Neural progenitor cell (in vitro differentiated cells): Measurements from ENCODE around the gene MLYCD. TPM values are rescaled to one million over a fixed set of nuclear protein-coding genes. Genes with fewer than 3 reads are reported as not detected.

Experiments used
- DNase-seq: peaks from one replicate; pipeline ENCODE4 v3.0.0-alpha.2; 2016; ENCODE audit warnings: low spot score
- H2AFZ ChIP-seq: fragments of 200-600 bp; sonication (generic); replicated peaks from 2 replicates; pipeline ENCODE4 v1.6.1; 2016; ENCODE audit warnings: antibody characterized with exemption
- H3F3A ChIP-seq: fragments of 200-600 bp; sonication (generic); 2 replicates; pipeline ENCODE4 v1.6.1; 2016; ENCODE audit warnings: antibody characterized with exemption, low read depth
- H3K27ac ChIP-seq: fragments of 200-600 bp; sonication (generic); 2 replicates; pipeline ENCODE4 v1.5.1; 2016; ENCODE audit warnings: mild to moderate bottlenecking
- H3K27me3 ChIP-seq: fragments of 200-600 bp; sonication (generic); 2 replicates; pipeline ENCODE4 v1.6.1; 2016; ENCODE audit warnings: mild to moderate bottlenecking, moderate library complexity
- H3K36me3 ChIP-seq: fragments of 200-600 bp; sonication (generic); 2 replicates; pipeline ENCODE4 v1.5.1; 2016
- H3K4me1 ChIP-seq: fragments of 200-600 bp; sonication (generic); 2 replicates; pipeline ENCODE4 v1.6.1; 2016; ENCODE audit warnings: mixed run types
- H3K4me2 ChIP-seq: fragments of 200-600 bp; sonication (generic); 2 replicates; pipeline ENCODE4 v1.6.1; 2016
- H3K4me3 ChIP-seq: fragments of 200-600 bp; sonication (generic); 2 replicates; pipeline ENCODE4 v1.5.1; 2016
- H3K79me2 ChIP-seq: fragments of 200-600 bp; sonication (generic); 2 replicates; pipeline ENCODE4 v1.6.1; 2016; ENCODE audit warnings: low read depth
- H3K9ac ChIP-seq: fragments of 200-600 bp; sonication (generic); 2 replicates; pipeline ENCODE4 v1.6.1; 2016
- H3K9me3 ChIP-seq: fragments of 200-600 bp; sonication (generic); 2 replicates; pipeline ENCODE4 v1.5.1; 2016; ENCODE audit warnings: low read depth
- H4K20me1 ChIP-seq: fragments of 200-600 bp; sonication (generic); 2 replicates; pipeline ENCODE4 v1.6.1; 2016; ENCODE audit warnings: low read depth
- H3K27ac Mint-ChIP-seq: 3 replicates; pipeline ENCODE4 v1.8.0; 2021; ENCODE audit warnings: mixed read lengths
- H3K27me3 Mint-ChIP-seq: 2 replicates; pipeline ENCODE4 v1.8.0; 2022; ENCODE audit warnings: low read depth, mild to moderate bottlenecking, inconsistent platforms, moderate library complexity, mixed read lengths; ENCODE audit not compliant: insufficient read depth
- H3K36me3 Mint-ChIP-seq: 3 replicates; pipeline ENCODE4 v1.8.0; 2021; ENCODE audit warnings: mixed read lengths
- H3K4me1 Mint-ChIP-seq: 3 replicates; pipeline ENCODE4 v1.8.0; 2021; ENCODE audit warnings: mixed read lengths
- H3K4me3 Mint-ChIP-seq: 3 replicates; pipeline ENCODE4 v1.8.0; 2021; ENCODE audit warnings: mild to moderate bottlenecking, moderate library complexity, mixed read lengths
- H3K9me3 Mint-ChIP-seq: 3 replicates; pipeline ENCODE4 v1.8.0; 2020; ENCODE audit warnings: mixed read lengths
- CTCF ChIP-seq: fragments of 200-600 bp; sonication (generic); IDR thresholded peaks from 2 replicates; pipeline ENCODE4 v1.5.1; 2017; ENCODE audit warnings: antibody characterized with exemption, mild to moderate bottlenecking
- EZH2 ChIP-seq: fragments of 200-600 bp; sonication (generic); IDR thresholded peaks from 2 replicates; pipeline ENCODE4 v1.6.1; 2017; ENCODE audit warnings: antibody characterized with exemption, mild to moderate bottlenecking, moderate library complexity
- EZH2phosphoT487 ChIP-seq: fragments of 200-600 bp; sonication (generic); IDR thresholded peaks from 2 replicates; pipeline ENCODE4 v1.6.1; 2017; ENCODE audit warnings: antibody characterized with exemption
- total RNA-seq: library from RNA; depleted of rRNA; stranded (reverse); fragments of >200 nt; gene quantifications from 2 replicates; pipeline ENCODE4 v1.2.3, GENCODE V29; 2015; ENCODE audit warnings: low replicate concordance

The MLYCD gene
- total RNA-seq, 1 donor from 2014 or later = 2.5 TPM

- no peak overlapping the region for H3K27ac Mint-ChIP-seq
- peaks cover 20% of the 10 kb centered on the region for H3K27me3 ChIP-seq
- H3K4me1 Mint-ChIP-seq = peaks cover 13% of the 10 kb centered on the region
- no peak for DNase-seq
- H3F3A ChIP-seq = peaks cover 11% of the 10 kb centered on the region
- TF ChIP-seq EZH2phosphoT487 (no peak), EZH2 (no peak), CTCF (no peak)
- no peak overlapping the region for H3K4me3 Mint-ChIP-seq
- no peak overlapping the region for H3K4me2 ChIP-seq
- H3K27ac ChIP-seq = no peak overlapping the region
- no peaks in the 10 kb centered on the region for H4K20me1 ChIP-seq
- no peaks in the 10 kb centered on the region for H3K36me3 ChIP-seq
- no peaks in the 10 kb centered on the region for H3K9me3 ChIP-seq
- no peak overlapping the region for H3K4me3 ChIP-seq
- no peak overlapping the region for H2AFZ ChIP-seq
- no peaks in the 10 kb centered on the region for H3K79me2 ChIP-seq
- no peaks in the 10 kb centered on the region for H3K36me3 Mint-ChIP-seq
- peaks cover 6% of the 10 kb centered on the region for H3K27me3 Mint-ChIP-seq
- H3K9me3 Mint-ChIP-seq = peaks cover 7% of the 10 kb centered on the region
- H3K4me1 ChIP-seq = peaks cover 10% of the 10 kb centered on the region
- H3K9ac ChIP-seq = no peak overlapping the region
Observed at GRCh38 chr16:83952587-83952939, 53.6 kb downstream of the MLYCD start.

GRCh38 chr16:83952940-83953795 is 54.3 kb downstream of the MLYCD start, which contains the start of gene OSGIN1:
Gene OSGIN1, plus strand, starts transcription at chr16:83953240. Its CDS starts 4,432 bp downstream, at chr16:83957672.
- Histone ChIP-seq H3K9ac (no peak within 1 kb of the TSS), H4K20me1 (no peaks in the 10 kb centered on the region), H3F3A (peaks cover 11% of the 10 kb centered on the region), H3K27me3 (peaks cover 20% of the 10 kb centered on the region), H3K4me2 (peak within 1 kb of the TSS; percentile 69), H3K4me1 (peaks cover 10% of the 10 kb centered on the region), H3K9me3 (no peaks in the 10 kb centered on the region), H3K36me3 (no peaks in the 10 kb centered on the region), H3K4me3 (peak within 1 kb of the TSS; percentile 38), H3K79me2 (no peaks in the 10 kb centered on the region), H2AFZ (peak within 1 kb of the TSS; percentile 45), H3K27ac (no peak within 1 kb of the TSS)
- TF ChIP-seq EZH2phosphoT487 = no peak
- no peak for TF ChIP-seq EZH2
- TF ChIP-seq CTCF = no peak
- H3K27ac Mint-ChIP-seq = peak within 1 kb of the TSS; percentile 81
- H3K36me3 Mint-ChIP-seq = no peaks in the 10 kb centered on the region
- DNase-seq = peak; percentile 59
- no peak within 1 kb of the TSS for H3K4me3 Mint-ChIP-seq
- peaks cover 13% of the 10 kb centered on the region for H3K4me1 Mint-ChIP-seq
- peaks cover 6% of the 10 kb centered on the region for H3K27me3 Mint-ChIP-seq
- H3K9me3 Mint-ChIP-seq = peaks cover 7% of the 10 kb centered on the region

- peak; percentile 54 for DNase-seq
- no peak overlapping the region for H3K4me3 Mint-ChIP-seq
- H3K27me3 ChIP-seq = peaks cover 20% of the 10 kb centered on the region
- H3K79me2 ChIP-seq = no peaks in the 10 kb centered on the region
- H3F3A ChIP-seq = peaks cover 11% of the 10 kb centered on the region
- H3K27me3 Mint-ChIP-seq = peaks cover 6% of the 10 kb centered on the region
- no peak overlapping the region for H3K9ac ChIP-seq
- peak; percentile 54 for TF ChIP-seq CTCF
- no peak for TF ChIP-seq EZH2
- H2AFZ ChIP-seq = no peak overlapping the region
- H3K4me3 ChIP-seq = peak overlapping the region; percentile 38
- peak overlapping the region; percentile 69 for H3K4me2 ChIP-seq
- H3K9me3 ChIP-seq = no peaks in the 10 kb centered on the region
- peaks cover 7% of the 10 kb centered on the region for H3K9me3 Mint-ChIP-seq
- peaks cover 10% of the 10 kb centered on the region for H3K4me1 ChIP-seq
- H3K4me1 Mint-ChIP-seq = peaks cover 13% of the 10 kb centered on the region
- no peaks in the 10 kb centered on the region for H3K36me3 Mint-ChIP-seq
- peak overlapping the region; percentile 81 for H3K27ac Mint-ChIP-seq
- H3K27ac ChIP-seq = no peak overlapping the region
- H4K20me1 ChIP-seq = no peaks in the 10 kb centered on the region
- H3K36me3 ChIP-seq = no peaks in the 10 kb centered on the region
Observed at GRCh38 chr16:83953796-83954576, 55.1 kb downstream of the MLYCD start.
